ENCODE results near the gene NOTCH3.

GRCh38 chr19:15216363-15216762, 15.6 kb upstream of the NOTCH3 start:
- TF ChIP-seq POLR2AphosphoS5 (IDR thresholded peaks at IDR 0.05; ENCODE audit: low read depth, low read length) (no peak), TAF1 (IDR thresholded peaks at IDR 0.05; ENCODE audit: borderline replicate concordance, low read depth, low read length) (no peak)
